Middle frontal gyrus (tissue), 1 donor: ENCODE measurements around the gene PROX1.

ENCODE experiments used
- DNase-seq: peaks from one replicate; pipeline ENCODE4 v3.0.0-alpha.2; 2015; ENCODE audit warnings: low spot score; ENCODE audit errors: extremely low spot score

Gene PROX1

GRCh38 chr1:213997038-213997771 is 9.4 kb downstream of the PROX1 start:
- no peak for DNase-seq

- DNase-seq, result no peak
Observed at GRCh38 chr1:213997772-213998107, 10.0 kb downstream of the PROX1 start.

GRCh38 chr1:213998785-213999184 is 11.0 kb downstream of the PROX1 start:
- no peak for DNase-seq

GRCh38 chr1:213999732-214000131 is 12.0 kb downstream of the PROX1 start:
- no peak for DNase-seq

GRCh38 chr1:214002060-214002459 is 14.3 kb downstream of the PROX1 start:
- DNase-seq, result no peak

- DNase-seq, result no peak
Observed at GRCh38 chr1:214002472-214002871, 14.7 kb downstream of the PROX1 start.

- DNase-seq, result no peak
Observed at GRCh38 chr1:214003233-214003632, 15.5 kb downstream of the PROX1 start.

- no peak for DNase-seq
Observed at GRCh38 chr1:214004014-214004413, 16.2 kb downstream of the PROX1 start.

GRCh38 chr1:214004795-214005194 is 17.0 kb downstream of the PROX1 start:
- DNase-seq, result no peak

GRCh38 chr1:214005708-214006107 is 17.9 kb downstream of the PROX1 start:
- no peak for DNase-seq

- no peak for DNase-seq
Observed at GRCh38 chr1:214006845-214007244, 19.1 kb downstream of the PROX1 start.

GRCh38 chr1:214008347-214008746 is 20.6 kb downstream of the PROX1 start:
- no peak for DNase-seq

GRCh38 chr1:214008791-214009422 is 21.1 kb downstream of the PROX1 start:
- no peak for DNase-seq

- DNase-seq, result no peak
Observed at GRCh38 chr1:214009423-214010196, 21.8 kb downstream of the PROX1 start.

GRCh38 chr1:214010197-214010573 is 22.4 kb downstream of the PROX1 start:
- DNase-seq, result no peak

GRCh38 chr1:214010717-214011116 is 22.9 kb downstream of the PROX1 start:
- DNase-seq, result no peak

GRCh38 chr1:214012418-214012817 is 24.6 kb downstream of the PROX1 start:
- no peak for DNase-seq

GRCh38 chr1:214013614-214014377 is 26.0 kb downstream of the PROX1 start:
- DNase-seq, result no peak

GRCh38 chr1:214014730-214015129 is 27.0 kb downstream of the PROX1 start:
- no peak for DNase-seq

- DNase-seq, result no peak
Observed at GRCh38 chr1:214017191-214017982, 29.6 kb downstream of the PROX1 start.
